H1 (cell line): ENCODE results near the gene ASB13. TPM values are rescaled to one million over a fixed set of nuclear protein-coding genes. Genes with fewer than 3 reads are reported as not detected.

Experiments
- CTCF ChIA-PET: fragments of 300-600 bp; sonication (Branson Sonifier 250); formaldehyde crosslinking; loops from one replicate; lab custom pipeline; 2021; ENCODE audit not compliant: partially characterized antibody; lab: Charles Lee
- POLR2A ChIA-PET: fragments of 300-600 bp; sonication (Branson Sonifier 250); formaldehyde crosslinking; loops from one replicate; lab custom pipeline; 2021; ENCODE audit warnings: inconsistent platforms; ENCODE audit not compliant: partially characterized antibody; lab: Charles Lee
- DNase-seq, 2 experiments: peaks; one replicate each; pipeline versions ENCODE4 v3.0.0 to v3.0.0-alpha.2; 2010 to 2022; ENCODE audit warnings: low spot score in 2 of 2, low read depth in 1 of 2, mixed read lengths in 1 of 2
- FAIRE-seq: peaks from 2 replicates; lab custom pipeline; 2011; peaks lifted over from hg19 to GRCh38; lab: Jason Lieb, UNC
- H2AFZ ChIP-seq: 2 replicates; pipeline ENCODE4 v1.8.1; 2012; ENCODE audit warnings: low read length, inconsistent platforms
- H2AK5ac ChIP-seq: 2 replicates; pipeline ENCODE4 v1.6.1; 2013; ENCODE audit warnings: low read depth, low read length
- H2BK120ac ChIP-seq: replicated peaks from 2 replicates; pipeline ENCODE3; 2013; ENCODE audit warnings: low read depth, low read length, inconsistent platforms
- H2BK12ac ChIP-seq: 2 replicates; pipeline ENCODE4 v1.6.1; 2013; ENCODE audit warnings: low read depth, low read length
- H2BK15ac ChIP-seq: 2 replicates; pipeline ENCODE4 v1.6.1; 2013; ENCODE audit warnings: low read length
- H2BK20ac ChIP-seq: 2 replicates; pipeline ENCODE4 v1.6.1; 2013; ENCODE audit warnings: low read length
- H2BK5ac ChIP-seq: 2 replicates; pipeline ENCODE4 v1.6.1; 2013; ENCODE audit warnings: low read depth, low read length
- H3K14ac ChIP-seq: 2 replicates; pipeline ENCODE4 v1.6.1; 2013; ENCODE audit warnings: inconsistent platforms; ENCODE audit not compliant: insufficient read length
- H3K18ac ChIP-seq: 2 replicates; pipeline ENCODE4 v1.6.1; 2013; ENCODE audit warnings: low read length; ENCODE audit errors: extremely low read depth
- H3K23ac ChIP-seq: 2 replicates; pipeline ENCODE4 v1.6.1; 2013; ENCODE audit warnings: inconsistent platforms; ENCODE audit not compliant: insufficient read length
- H3K23me2 ChIP-seq: 2 replicates; pipeline ENCODE4 v1.6.1; 2013; ENCODE audit warnings: low read depth, low read length
- H3K27ac ChIP-seq: 2 replicates; pipeline ENCODE4 v1.6.1; 2011; ENCODE audit warnings: low read depth, low read length, inconsistent platforms
- H3K27me3 ChIP-seq, 4 experiments: replicated peaks in 1 of 4; 1 replicate in 1 of 4; 2 replicates in 3 of 4; pipeline versions ENCODE4 v1.6.1 to v1.8.1; 2011 to 2013; ENCODE audit warnings: low read length in 3 of 4, mild to moderate bottlenecking in 3 of 4, inconsistent platforms in 2 of 4, mixed read lengths in 2 of 4, moderate library complexity in 1 of 4; ENCODE audit not compliant: control insufficient read depth in 3 of 4, insufficient read depth in 3 of 4; ENCODE audit errors: extremely low read depth in 1 of 4
- H3K36me3 ChIP-seq, 4 experiments: 2 replicates each; pipeline versions ENCODE4 v1.6.1 to v1.8.1; 2011 to 2013; ENCODE audit warnings: mild to moderate bottlenecking in 4 of 4, low read length in 3 of 4, moderate library complexity in 2 of 4, control low read depth in 1 of 4, inconsistent platforms in 1 of 4; ENCODE audit not compliant: insufficient read depth in 4 of 4, control insufficient read depth in 2 of 4
- H3K4ac ChIP-seq: replicated peaks from 2 replicates; pipeline ENCODE3; 2013; ENCODE audit warnings: low read length, low read depth, mixed read lengths, inconsistent platforms; ENCODE audit not compliant: insufficient read length
- H3K4me1 ChIP-seq, 4 experiments: replicated peaks in 1 of 4; 1 replicate in 1 of 4; 2 replicates in 3 of 4; pipeline versions ENCODE4 v1.6.1 to v1.8.1; 2011 to 2013; ENCODE audit warnings: low read length in 3 of 4, inconsistent platforms in 2 of 4, mixed read lengths in 1 of 4; ENCODE audit not compliant: insufficient read depth in 4 of 4, control insufficient read depth in 3 of 4
- H3K4me2 ChIP-seq, 2 experiments: 2 replicates each; pipeline versions ENCODE4 v1.6.1 to v1.8.1; 2011 to 2013; ENCODE audit warnings: low read depth in 2 of 2, low read length in 2 of 2, control low read depth in 1 of 2, inconsistent platforms in 1 of 2, mild to moderate bottlenecking in 1 of 2; ENCODE audit not compliant: insufficient read depth in 1 of 2
- H3K4me3 ChIP-seq, 4 experiments: fragments of 200-600, 300-600 bp in 1 of 4; sonication (generic), shearing (Covaris generic), sonication (Bioruptor Twin) in 1 of 4; 2 replicates each; pipeline versions ENCODE4 v1.5.1 to v1.8.1; 2011 to 2016; ENCODE audit warnings: low read length in 4 of 4, low read depth in 3 of 4, control low read depth in 2 of 4, inconsistent platforms in 2 of 4, mild to moderate bottlenecking in 2 of 4, mixed read lengths in 1 of 4, moderate library complexity in 1 of 4; ENCODE audit not compliant: insufficient read depth in 2 of 4; ENCODE audit errors: extremely low read depth in 1 of 4
- H3K56ac ChIP-seq: replicated peaks from 2 replicates; pipeline ENCODE3; 2013; ENCODE audit warnings: low read depth, mild to moderate bottlenecking, mixed read lengths, low read length, inconsistent platforms; ENCODE audit not compliant: insufficient read length
- H3K79me1 ChIP-seq: 2 replicates; pipeline ENCODE4 v1.6.1; 2013; ENCODE audit warnings: low read depth, low read length, control low read depth
- H3K79me2 ChIP-seq, 2 experiments: 2 replicates each; pipeline versions ENCODE4 v1.6.1 to v1.8.1; 2012 to 2013; ENCODE audit warnings: low read length in 2 of 2, mild to moderate bottlenecking in 2 of 2, inconsistent platforms in 1 of 2; ENCODE audit not compliant: insufficient read depth in 2 of 2, control insufficient read depth in 1 of 2
- H3K9ac ChIP-seq, 4 experiments: replicated peaks in 1 of 4; 1 replicate in 1 of 4; 2 replicates in 3 of 4; pipeline versions ENCODE4 v1.6.1 to v1.8.1; 2011 to 2013; ENCODE audit warnings: low read depth in 3 of 4, low read length in 3 of 4, control low read depth in 2 of 4, mild to moderate bottlenecking in 2 of 4, moderate library complexity in 2 of 4, inconsistent platforms in 1 of 4; ENCODE audit errors: extremely low read depth in 1 of 4
- H3K9me3 ChIP-seq, 2 experiments: 2 replicates each; pipeline versions ENCODE4 v1.6.1 to v1.8.1; 2012 to 2013; ENCODE audit warnings: mild to moderate bottlenecking in 2 of 2, moderate library complexity in 2 of 2, control low read depth in 1 of 2, inconsistent platforms in 1 of 2, low read depth in 1 of 2, low read length in 1 of 2, mixed read lengths in 1 of 2; ENCODE audit not compliant: insufficient read depth in 2 of 2
- H4K20me1 ChIP-seq, 2 experiments: replicated peaks in 1 of 2; 2 replicates each; pipeline versions ENCODE3 to v1.8.1; 2011 to 2013; ENCODE audit warnings: inconsistent platforms in 2 of 2, low read length in 2 of 2, mild to moderate bottlenecking in 1 of 2; ENCODE audit not compliant: insufficient read depth in 2 of 2, control insufficient read depth in 1 of 2
- H4K5ac ChIP-seq: 2 replicates; pipeline ENCODE4 v1.6.1; 2013; ENCODE audit warnings: low read length, low read depth, mixed read lengths, inconsistent platforms; ENCODE audit not compliant: insufficient read length
- H4K8ac ChIP-seq: 2 replicates; pipeline ENCODE4 v1.8.0; 2013; ENCODE audit warnings: mild to moderate bottlenecking, moderate library complexity, low read length, inconsistent platforms; ENCODE audit not compliant: insufficient read depth; ENCODE audit errors: extremely low read depth
- H4K91ac ChIP-seq: replicated peaks from 2 replicates; pipeline ENCODE3; 2013; ENCODE audit warnings: low read length, mixed read lengths, inconsistent platforms; ENCODE audit not compliant: insufficient read length
- ASH2L ChIP-seq: fragments of 200-600, 300-600 bp; sonication (generic); IDR thresholded peaks from one replicate; pipeline ENCODE4 v1.7.1; 2017; ENCODE audit warnings: low read length
- HDAC6 ChIP-seq: IDR thresholded peaks from one replicate; pipeline ENCODE4 v1.7.1; 2012; ENCODE audit warnings: low read depth, mild to moderate bottlenecking, inconsistent platforms, low read length, moderate library complexity
- KDM5A ChIP-seq: fragments of 200-600 bp; IDR thresholded peaks from 2 replicates; pipeline ENCODE4 v1.7.1; 2012; ENCODE audit warnings: mild to moderate bottlenecking, low read length, inconsistent platforms, mixed read lengths
- POLR2AphosphoS5 ChIP-seq: IDR thresholded peaks from 2 replicates; pipeline ENCODE4 v1.6.1; 2011; ENCODE audit warnings: low read depth, low read length
- SAP30 ChIP-seq: fragments of 300-600 bp; sonication (generic); IDR thresholded peaks from 2 replicates; pipeline ENCODE4 v1.7.1; 2012; ENCODE audit warnings: low read length, moderate library complexity, mild to moderate bottlenecking, inconsistent platforms; ENCODE audit not compliant: insufficient read depth, insufficient replicate concordance
- YY1 ChIP-seq: IDR thresholded peaks from 2 replicates; pipeline ENCODE4 v1.6.1; 2011; ENCODE audit warnings: low read depth, mild to moderate bottlenecking, low read length
- whole genome bisulfite sequencing, 2 experiments: shearing (Covaris generic) in 1 of 2; methylation state at CpG; one replicate each; pipeline versions ENCODE4 v1.1.6 to v1.1.7; 2013 to 2015; ENCODE audit warnings: low lambda C conversion rate in 2 of 2, mixed read lengths in 2 of 2, inconsistent platforms in 1 of 2, low coverage in 1 of 2, missing lambda C conversion rate in 1 of 2; ENCODE audit not compliant: insufficient replicate concordance in 2 of 2, insufficient coverage in 1 of 2, insufficient read length in 1 of 2; ENCODE audit errors: extremely low coverage in 1 of 2, missing lambda C conversion rate in 1 of 2; 5-methylcytosine and 5-hydroxymethylcytosine counted together
- polyA plus RNA-seq, 7 experiments: library from polyadenylated mRNA; depleted of rRNA in 3 of 7; stranded (reverse) in 5 of 7; unstranded in 2 of 7; fragments of >200 nt in 5 of 7; fragments of 200-250 nt in 2 of 7; gene quantifications; 1 replicate in 5 of 7; 2 replicates in 1 of 7; 4 replicates in 1 of 7; pipeline versions ENCODE4 v1.2.1 to v1.2.3, GENCODE V29; 2011 to 2013; ENCODE audit warnings: missing spikeins in 2 of 7, mixed read lengths in 2 of 7
- total RNA-seq: library from RNA; stranded (reverse); fragmentation: NEBNext Ultra II Directional; extraction: Animal tissue kit (Norgen Biotek cat#: 25700); gene quantifications from 2 replicates; pipeline ENCODE4 v1.2.1, GENCODE V29; 2021

Gene ASB13
- total and polyA plus RNA-seq, 2 of the 8 experiments (the other 6 are each of a cell fraction or from before 2014, with no cell fraction given): 12.3 to 20.2 TPM

DNA sequence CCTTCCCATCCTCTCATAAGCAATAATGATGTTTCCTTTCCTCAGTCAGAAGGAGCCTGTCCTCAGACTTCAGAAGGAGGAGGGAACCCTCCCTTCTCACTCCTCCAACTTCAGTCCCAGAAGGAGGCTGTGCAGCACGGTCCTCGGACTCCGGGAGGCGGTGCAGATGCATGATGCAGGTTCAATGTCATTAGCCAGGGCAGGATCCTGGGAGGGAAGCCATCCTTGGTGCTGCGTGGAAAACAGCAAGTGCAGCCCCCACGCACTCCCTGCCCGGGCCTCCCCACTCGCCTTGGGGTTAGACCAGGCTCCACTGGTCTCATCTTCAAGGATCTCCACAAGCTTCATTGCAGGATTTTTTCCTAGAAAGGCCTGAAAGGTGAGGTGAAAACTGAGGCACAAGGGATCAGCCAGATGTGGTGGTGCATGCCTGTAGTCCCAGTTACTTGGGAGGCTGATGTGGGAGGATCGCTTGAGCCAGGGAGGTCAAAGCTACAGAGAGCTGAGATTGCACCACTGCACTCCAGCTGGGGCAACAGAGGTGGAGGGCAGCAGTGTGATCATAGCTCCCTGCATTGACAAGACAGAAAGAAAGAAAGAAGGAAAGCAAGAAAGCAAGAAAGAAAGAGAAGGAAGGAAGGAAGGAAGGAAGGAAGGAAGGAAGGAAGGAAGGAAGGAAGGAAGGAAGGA is 62.0 kb downstream of the ASB13 start:
- no peak overlapping the region for H2BK5ac ChIP-seq
- no peak overlapping the region for H2BK120ac ChIP-seq
- no peaks in the 10 kb centered on the region for H3K9me3 ChIP-seq
- ChIA-PET POLR2A (no interaction called here), CTCF (interaction anchor here (0.6 to 1.8 kb wide), 5 partner anchors 12 to 221 kb away, joined by 3 to 7 read pairs (median 5); no protein-coding TSS in a partner anchor)
- H3K79me2 ChIP-seq: no peaks in the 10 kb centered on the region
- H3K23ac ChIP-seq: no peak overlapping the region
- no peak overlapping the region for H3K9ac ChIP-seq
- H3K56ac ChIP-seq: no peak overlapping the region
- H2BK20ac ChIP-seq: no peak overlapping the region
- H3K36me3 ChIP-seq: no peaks in the 10 kb centered on the region
- no peaks in the 10 kb centered on the region for H3K4me1 ChIP-seq
- H3K4me2 ChIP-seq: no peak overlapping the region
- WGBS, 2 experiments: 96% methylated on average over 9 of the region's 9 CpGs; no CpG with 5 or more reads in 1 of the 2 experiments
- H3K23me2 ChIP-seq: no peaks in the 10 kb centered on the region; the same call in 1 of the 2 replicates
- no peak for TF ChIP-seq KDM5A
- no peak for TF ChIP-seq POLR2AphosphoS5
- TF ChIP-seq ASH2L: no peak
- no peak for TF ChIP-seq SAP30
- TF ChIP-seq HDAC6: no peak
- no peak for TF ChIP-seq YY1
- H2BK12ac ChIP-seq: no peak overlapping the region
- no peak overlapping the region for H2BK15ac ChIP-seq
- no peak overlapping the region for H4K5ac ChIP-seq
- H4K91ac ChIP-seq: no peak overlapping the region
- H3K27ac ChIP-seq: no peak overlapping the region
- FAIRE-seq: no peak
- no peak overlapping the region for H3K14ac ChIP-seq
- H3K27me3 ChIP-seq: no peaks in the 10 kb centered on the region
- H3K4ac ChIP-seq: no peak overlapping the region
- no peak overlapping the region for H2AK5ac ChIP-seq
- DNase-seq: no peak
- no peaks in the 10 kb centered on the region for H4K20me1 ChIP-seq
- H3K4me3 ChIP-seq: no peak overlapping the region
- no peak overlapping the region for H4K8ac ChIP-seq
- H3K18ac ChIP-seq: no peak overlapping the region
- H3K79me1 ChIP-seq: no peaks in the 10 kb centered on the region
- no peak overlapping the region for H2AFZ ChIP-seq
